HEK293 (cell line): ENCODE results near the gene CSF3.

Experiments used
- CTCF ChIP-seq: fragments of 450-650 bp; formaldehyde crosslinking; IDR thresholded peaks from 2 replicates; pipeline ENCODE4 v1.5.1; 2016; ENCODE audit warnings: missing biosample characterization, missing genetic modification characterization
- MYNN ChIP-seq: fragments of 450-650 bp; formaldehyde crosslinking; IDR thresholded peaks from 2 replicates; pipeline ENCODE4 v1.5.1; 2016; ENCODE audit warnings: missing biosample characterization, missing genetic modification characterization, borderline replicate concordance
- ZNF184 ChIP-seq: fragments of 450-650 bp; IDR thresholded peaks from 2 replicates; pipeline ENCODE4 v1.5.1; 2018; ENCODE audit warnings: missing biosample characterization, mild to moderate bottlenecking, missing genetic modification characterization

GRCh38 chr17:40058186-40058784, 43.0 kb downstream of the CSF3 start:
- TF ChIP-seq MYNN, result no peak
- TF ChIP-seq ZNF184 (tag by site-specific recombination), result no peak
- TF ChIP-seq CTCF (tag by site-specific recombination), result no peak
